ENCODE data around the gene VAC14.

- TF ChIP-seq, protein P1, sequence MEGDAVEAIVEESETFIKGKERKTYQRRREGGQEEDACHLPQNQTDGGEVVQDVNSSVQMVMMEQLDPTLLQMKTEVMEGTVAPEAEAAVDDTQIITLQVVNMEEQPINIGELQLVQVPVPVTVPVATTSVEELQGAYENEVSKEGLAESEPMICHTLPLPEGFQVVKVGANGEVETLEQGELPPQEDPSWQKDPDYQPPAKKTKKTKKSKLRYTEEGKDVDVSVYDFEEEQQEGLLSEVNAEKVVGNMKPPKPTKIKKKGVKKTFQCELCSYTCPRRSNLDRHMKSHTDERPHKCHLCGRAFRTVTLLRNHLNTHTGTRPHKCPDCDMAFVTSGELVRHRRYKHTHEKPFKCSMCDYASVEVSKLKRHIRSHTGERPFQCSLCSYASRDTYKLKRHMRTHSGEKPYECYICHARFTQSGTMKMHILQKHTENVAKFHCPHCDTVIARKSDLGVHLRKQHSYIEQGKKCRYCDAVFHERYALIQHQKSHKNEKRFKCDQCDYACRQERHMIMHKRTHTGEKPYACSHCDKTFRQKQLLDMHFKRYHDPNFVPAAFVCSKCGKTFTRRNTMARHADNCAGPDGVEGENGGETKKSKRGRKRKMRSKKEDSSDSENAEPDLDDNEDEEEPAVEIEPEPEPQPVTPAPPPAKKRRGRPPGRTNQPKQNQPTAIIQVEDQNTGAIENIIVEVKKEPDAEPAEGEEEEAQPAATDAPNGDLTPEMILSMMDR (conservative IDR thresholded peaks at IDR 0.05; ENCODE audit: low read length): no peak
- no peak for TF ChIP-seq EZH2phosphoT487 (IDR thresholded peaks at IDR 0.05; ENCODE audit: borderline replicate concordance)
These were observed at the start of gene VAC14 for GRCh38 chr16:70800781-70801480.
